A673 (cell line): ENCODE data around the gene TECPR2. TPM values are rescaled to one million over a fixed set of nuclear protein-coding genes. Genes with fewer than 3 reads are reported as not detected.

Experiments
- BruUV-seq: library from RNA; stranded (reverse); fragments of 400-500 nt; replicated peaks from 2 replicates; lab custom pipeline; 2021; lab: Mats Ljungman, UMichigan
- CTCF ChIA-PET: fragments of 300-600 bp; sonication (Branson Sonifier 250); formaldehyde crosslinking; loops from one replicate; lab custom pipeline; 2022; ENCODE audit warnings: antibody characterized with exemption; lab: Charles Lee
- POLR2A ChIA-PET: fragments of 300-600 bp; sonication (Branson Sonifier 250); formaldehyde crosslinking; loops from one replicate; lab custom pipeline; 2022; ENCODE audit warnings: antibody characterized with exemption; ENCODE audit not compliant: low non-redundant PET; lab: Charles Lee
- DNase-seq: peaks from one replicate; pipeline ENCODE4 v3.0.0-alpha.2; 2015; ENCODE audit warnings: low spot score
- H3K27ac ChIP-seq: fragments of 200-600 bp; sonication (generic); 2 replicates; pipeline ENCODE4 v1.5.1; 2016; ENCODE audit warnings: mixed run types, low read depth, mild to moderate bottlenecking, mixed read lengths, antibody characterized with exemption, low read length; ENCODE audit not compliant: poor library complexity, severe bottlenecking
- H3K27me3 ChIP-seq: fragments of 200-600 bp; sonication (generic); replicated peaks from 2 replicates; pipeline ENCODE4 v1.6.1; 2017; ENCODE audit warnings: mixed run types, low read depth, mild to moderate bottlenecking, mixed read lengths, antibody characterized with exemption, low read length; ENCODE audit not compliant: insufficient read depth, poor library complexity
- H3K36me3 ChIP-seq: fragments of 200-600 bp; sonication (generic); 2 replicates; pipeline ENCODE4 v1.6.1; 2016; ENCODE audit warnings: mixed run types, mild to moderate bottlenecking, mixed read lengths, antibody characterized with exemption, low read length; ENCODE audit not compliant: insufficient read depth, poor library complexity, severe bottlenecking
- H3K4me1 ChIP-seq: fragments of 200-600 bp; sonication (generic); 2 replicates; pipeline ENCODE4 v1.6.1; 2017; ENCODE audit warnings: mixed run types, mild to moderate bottlenecking, mixed read lengths, antibody characterized with exemption, low read length; ENCODE audit not compliant: insufficient read depth, poor library complexity, severe bottlenecking
- H3K4me3 ChIP-seq: fragments of 200-600 bp; sonication (generic); 2 replicates; pipeline ENCODE4 v1.5.1; 2016; ENCODE audit warnings: low read depth, mixed run types, mild to moderate bottlenecking, mixed read lengths, low read length; ENCODE audit not compliant: poor library complexity, severe bottlenecking
- H3K9me3 ChIP-seq: fragments of 200-600 bp; sonication (generic); 2 replicates; pipeline ENCODE4 v1.6.1; 2016; ENCODE audit warnings: mixed run types, low read depth, mild to moderate bottlenecking, mixed read lengths, antibody characterized with exemption, low read length; ENCODE audit not compliant: poor library complexity, severe bottlenecking
- CTCF ChIP-seq: fragments of 300-800, 200-600 bp; sonication (generic); conservative IDR thresholded peaks from 2 replicates; pipeline ENCODE4 v1.5.1; 2017; ENCODE audit warnings: low read depth, mild to moderate bottlenecking, antibody characterized with exemption, low read length, moderate library complexity, mixed read lengths
- EZH2 ChIP-seq: fragments of 200-600 bp; sonication (generic); IDR thresholded peaks from 2 replicates; pipeline ENCODE4 v1.6.1; 2017; ENCODE audit warnings: borderline replicate concordance, low read depth, mild to moderate bottlenecking, mixed read lengths, antibody characterized with exemption, low read length; ENCODE audit not compliant: poor library complexity, severe bottlenecking
- intact Hi-C: fragments of 100-400 bp; cut with micrococcal nuclease; formaldehyde crosslinking; loops from one replicate; pipeline ENCODE4 v1.10.0; 2022; ENCODE audit not compliant: unreplicated experiment
- total RNA-seq: library from RNA; stranded (reverse); gene quantifications from 2 replicates; pipeline ENCODE4 v1.2.3, GENCODE V29; 2021

Gene TECPR2
- total RNA-seq, 1 experiment from 2014 or later = 22.1 TPM

GRCh38 chr14:102523200-102523568 lies 160.4 kb downstream of the TECPR2 start:
- Histone ChIP-seq H3K4me1 (peaks cover 34% of the 10 kb centered on the region), H3K9me3 (no peaks in the 10 kb centered on the region), H3K27me3 (no peaks in the 10 kb centered on the region), H3K4me3 (peak overlapping the region; percentile 53), H3K36me3 (no peaks in the 10 kb centered on the region), H3K27ac (peak overlapping the region; percentile 91)
- peak; percentile 84 for DNase-seq
- CTCF ChIA-PET = interaction anchor here (2.7 kb wide), 1 partner anchor 71 kb away, joined by 11 read pairs; no protein-coding TSS in a partner anchor
- intact Hi-C loops = loop anchor here (5.0 to 10.0 kb wide), 2 partner anchors 254 to 392 kb away; partner anchors contain the start of gene TRAF3
- BruUV-seq = no TSS peak
- POLR2A ChIA-PET = interaction anchor here (0.7 to 1.0 kb wide), 2 partner anchors 15 to 71 kb away, joined by 4 read pairs; no protein-coding TSS in a partner anchor
- TF ChIP-seq EZH2 (no peak), CTCF (no peak)

GRCh38 chr14:102523569-102524450 lies 161.1 kb downstream of the TECPR2 start:
- CTCF ChIA-PET = interaction anchor here (0.9 to 2.7 kb wide), 4 partner anchors 16 to 170 kb away, joined by 3 to 15 read pairs (median 11); no protein-coding TSS in a partner anchor
- no peaks in the 10 kb centered on the region for H3K36me3 ChIP-seq
- no TSS peak for BruUV-seq
- H3K27me3 ChIP-seq = no peaks in the 10 kb centered on the region
- H3K4me1 ChIP-seq = peaks cover 34% of the 10 kb centered on the region
- POLR2A ChIA-PET = interaction anchor here (0.6 to 1.0 kb wide), 3 partner anchors 49 to 70 kb away, joined by 3 to 6 read pairs (median 4); no protein-coding TSS in a partner anchor
- peak overlapping the region; percentile 53 for H3K4me3 ChIP-seq
- no peak for DNase-seq
- peak overlapping the region; percentile 91 for H3K27ac ChIP-seq
- no peaks in the 10 kb centered on the region for H3K9me3 ChIP-seq
- intact Hi-C loops = loop anchor here (2.0 to 10.0 kb wide), 4 partner anchors 69 to 391 kb away; partner anchors contain the start of genes RCOR1 and TRAF3
- TF ChIP-seq CTCF (no peak), EZH2 (no peak)

- peak overlapping the region; percentile 91 for H3K27ac ChIP-seq
- TF ChIP-seq EZH2 (no peak), CTCF (peak; percentile 99)
- H3K36me3 ChIP-seq = no peaks in the 10 kb centered on the region
- ChIA-PET CTCF (interaction anchor here (0.6 to 2.7 kb wide), 8 partner anchors 15 to 903 kb away, joined by 3 to 15 read pairs (median 5); no protein-coding TSS in a partner anchor), POLR2A (interaction anchor here (0.6 kb wide), 1 partner anchor 56 kb away, joined by 3 read pairs; no protein-coding TSS in a partner anchor)
- no peaks in the 10 kb centered on the region for H3K9me3 ChIP-seq
- H3K4me1 ChIP-seq = peaks cover 34% of the 10 kb centered on the region
- H3K27me3 ChIP-seq = no peaks in the 10 kb centered on the region
- DNase-seq = peak; percentile 100
- intact Hi-C loops = loop anchor here (2.0 to 10.0 kb wide), 4 partner anchors 68 to 390 kb away; partner anchors contain the start of genes RCOR1 and TRAF3
- TSS peak; percentile 76 for BruUV-seq
- H3K4me3 ChIP-seq = peak overlapping the region; percentile 53
These were observed 161.9 kb downstream of the TECPR2 start for GRCh38 chr14:102524451-102525218.
